B cell (primary cell): ENCODE results near the gene PKNOX2. TPM values are rescaled to one million over a fixed set of nuclear protein-coding genes. Genes with fewer than 3 reads are reported as not detected.

Source experiments
- ATAC-seq: fragments of 200-7000 bp; cut with Tn5 transposase; one replicate; pipeline ENCODE4 v1.10.0; 2021; ENCODE audit warnings: low read depth, mild to moderate bottlenecking, moderate number of reproducible peaks, moderate library complexity
- CTCF ChIA-PET: fragments of 350-600 bp; sonication (Branson Sonifier 250); formaldehyde crosslinking; loops from one replicate; lab custom pipeline; 2021; ENCODE audit warnings: antibody characterized with exemption, inconsistent platforms; lab: Charles Lee
- POLR2A ChIA-PET: fragments of 350-600 bp; sonication (Branson Sonifier 250); formaldehyde crosslinking; loops from one replicate; lab custom pipeline; 2021; ENCODE audit warnings: antibody characterized with exemption; lab: Charles Lee
- DNase-seq: peaks from one replicate; pipeline ENCODE4 v3.0.0; 2013
- H2AFZ ChIP-seq: 2 replicates; pipeline ENCODE4 v1.6.1; 2012; ENCODE audit warnings: mild to moderate bottlenecking, low read depth, low read length; ENCODE audit not compliant: insufficient read depth, poor library complexity, severe bottlenecking
- H3K27ac ChIP-seq, 2 donors: 1 replicate in 1 of 2; 2 replicates in 1 of 2; pipeline ENCODE4 v1.5.1; 2012 to 2013; ENCODE audit warnings: low read length in 2 of 2, mild to moderate bottlenecking in 2 of 2, moderate library complexity in 1 of 2
- H3K27me3 ChIP-seq, 4 experiments: fragments of 200-600 bp in 1 of 4; sonication (generic) in 1 of 4; replicated peaks in 1 of 4; 1 replicate in 2 of 4; 2 replicates in 2 of 4; pipeline versions ENCODE4 v1.6.1 to v1.7.0; 2013 to 2016; ENCODE audit warnings: low read length in 3 of 4, mild to moderate bottlenecking in 2 of 4, mixed read lengths in 1 of 4, moderate library complexity in 1 of 4; ENCODE audit not compliant: insufficient read depth in 4 of 4, control insufficient read depth in 3 of 4; ENCODE audit errors: control extremely low read depth in 1 of 4
- H3K36me3 ChIP-seq, 2 experiments: replicated peaks in 1 of 2; 1 replicate in 1 of 2; 2 replicates in 1 of 2; pipeline versions ENCODE4 v1.6.1 to v1.7.1; 2013; ENCODE audit warnings: low read length in 1 of 2; ENCODE audit not compliant: insufficient read depth in 2 of 2, control insufficient read depth in 1 of 2; ENCODE audit errors: control extremely low read depth in 1 of 2, extremely low read depth in 1 of 2
- H3K4me1 ChIP-seq, 2 donors: fragments of 200-600 bp in 1 of 2; sonication (generic) in 1 of 2; 1 replicate in 1 of 2; 2 replicates in 1 of 2; pipeline versions ENCODE4 v1.5.1 to v1.6.1; 2013 to 2017; ENCODE audit warnings: low read length in 2 of 2; ENCODE audit not compliant: control insufficient read depth in 2 of 2, insufficient read depth in 2 of 2
- H3K4me2 ChIP-seq: replicated peaks from 2 replicates; pipeline ENCODE3; 2012; ENCODE audit warnings: mild to moderate bottlenecking, low read depth, low read length; ENCODE audit not compliant: poor library complexity, severe bottlenecking
- H3K4me3 ChIP-seq, 5 experiments: fragments of 200-600 bp in 1 of 5; sonication (generic) in 1 of 5; 1 replicate in 3 of 5; 2 replicates in 2 of 5; pipeline versions ENCODE4 v1.5.1 to v1.7.0; 2011 to 2016; ENCODE audit warnings: low read length in 4 of 5, mild to moderate bottlenecking in 4 of 5, low read depth in 2 of 5, control low read depth in 1 of 5, moderate library complexity in 1 of 5; ENCODE audit not compliant: insufficient read depth in 1 of 5; ENCODE audit errors: control extremely low read depth in 1 of 5, extremely low read depth in 1 of 5
- H3K79me2 ChIP-seq: fragments of 200-600 bp; sonication (generic); one replicate; pipeline ENCODE4 v1.6.0; 2016; ENCODE audit warnings: low read length; ENCODE audit not compliant: control insufficient read depth, insufficient read depth
- H3K9ac ChIP-seq: fragments of 200-600 bp; sonication (generic); 2 replicates; pipeline ENCODE4 v1.6.1; 2017; ENCODE audit warnings: mild to moderate bottlenecking, low read length, moderate library complexity
- H3K9me3 ChIP-seq, 3 donors: one replicate each; pipeline versions ENCODE4 v1.6.1 to v1.7.1; 2013; ENCODE audit warnings: low read length in 2 of 3; ENCODE audit not compliant: control insufficient read depth in 2 of 3, insufficient read depth in 1 of 3; ENCODE audit errors: control extremely low read depth in 1 of 3
- H4K20me1 ChIP-seq: 2 replicates; pipeline ENCODE4 v1.6.0; 2012; ENCODE audit warnings: mild to moderate bottlenecking, low read length; ENCODE audit not compliant: insufficient read depth, control insufficient read depth, poor library complexity, severe bottlenecking
- H3K27ac Mint-ChIP-seq: one replicate; pipeline ENCODE4 v1.8.0; 2021; ENCODE audit warnings: mixed read lengths
- H3K27me3 Mint-ChIP-seq: one replicate; pipeline ENCODE4 v1.8.0; 2021; ENCODE audit warnings: mixed read lengths
- H3K4me1 Mint-ChIP-seq: one replicate; pipeline ENCODE4 v1.8.0; 2021; ENCODE audit warnings: mixed read lengths
- H3K4me3 Mint-ChIP-seq: one replicate; pipeline ENCODE4 v1.8.0; 2021; ENCODE audit warnings: mixed read lengths
- H3K9me3 Mint-ChIP-seq: one replicate; pipeline ENCODE4 v1.8.0; 2022; ENCODE audit warnings: mixed read lengths; ENCODE audit not compliant: insufficient read depth
- EZH2 ChIP-seq: IDR thresholded peaks from 2 replicates; pipeline ENCODE4 v1.6.1; 2012; ENCODE audit warnings: borderline replicate concordance, low read depth, mild to moderate bottlenecking, moderate library complexity, low read length; ENCODE audit not compliant: insufficient read depth, poor library complexity, severe bottlenecking
- WGBS: methylation state at CpG from one replicate; pipeline ENCODE4 v1.1.5; 2013; ENCODE audit warnings: missing lambda C conversion rate; ENCODE audit not compliant: insufficient coverage; 5-methylcytosine and 5-hydroxymethylcytosine counted together
- intact Hi-C: fragments of 100-400 bp; cut with micrococcal nuclease; formaldehyde crosslinking; loops from one replicate; pipeline ENCODE4 v1.10.0; 2022
- polyA plus RNA-seq: library from polyadenylated mRNA; depleted of rRNA; stranded (reverse); fragments of >200 nt; gene quantifications from 2 replicates; pipeline ENCODE4 v1.2.3, GENCODE V29; 2012
- total RNA-seq, 2 donors: library from RNA; stranded (reverse); fragments of 120-200 nt in 1 of 2; gene quantifications; 1 replicate in 1 of 2; 2 replicates in 1 of 2; pipeline versions ENCODE4 v1.2.3 to v1.2.4, GENCODE V29; 2013 to 2022
- TF ChIP-seq, protein P1 (sequence below): fragments of 200-600 bp; IDR thresholded peaks from one replicate; pipeline ENCODE4 v1.8.0; 2022; ENCODE audit warnings: antibody characterized with exemption, mild to moderate bottlenecking

Gene PKNOX2
- total and polyA plus RNA-seq, 2 donors (not counting 1 experiment from before 2014, with no cell fraction given), result not detected

DNA sequence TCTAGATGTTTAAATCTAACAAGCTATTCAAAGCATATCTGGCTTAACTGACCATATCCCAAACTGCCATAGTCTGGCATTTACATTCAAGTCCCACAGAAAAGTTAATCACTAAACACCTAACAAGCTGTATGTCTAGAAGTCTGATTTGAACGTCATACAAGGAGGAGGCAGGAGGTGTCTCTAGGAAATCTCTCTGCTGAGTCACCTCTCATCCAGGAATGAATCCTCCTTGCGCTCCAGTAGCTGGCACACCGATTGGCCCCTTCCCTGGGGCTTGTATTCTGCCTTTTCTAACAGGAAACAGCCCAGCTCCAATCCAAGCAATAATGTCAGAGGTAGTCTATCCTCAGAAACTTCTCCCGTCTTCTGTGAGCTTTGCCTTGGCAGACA is 299.7 kb downstream of the PKNOX2 start:
- H3K4me3 Mint-ChIP-seq, result no peak overlapping the region
- POLR2A ChIA-PET, result no interaction called here
- WGBS, result 92% methylated on average over 3 of the region's 4 CpGs

DNA sequence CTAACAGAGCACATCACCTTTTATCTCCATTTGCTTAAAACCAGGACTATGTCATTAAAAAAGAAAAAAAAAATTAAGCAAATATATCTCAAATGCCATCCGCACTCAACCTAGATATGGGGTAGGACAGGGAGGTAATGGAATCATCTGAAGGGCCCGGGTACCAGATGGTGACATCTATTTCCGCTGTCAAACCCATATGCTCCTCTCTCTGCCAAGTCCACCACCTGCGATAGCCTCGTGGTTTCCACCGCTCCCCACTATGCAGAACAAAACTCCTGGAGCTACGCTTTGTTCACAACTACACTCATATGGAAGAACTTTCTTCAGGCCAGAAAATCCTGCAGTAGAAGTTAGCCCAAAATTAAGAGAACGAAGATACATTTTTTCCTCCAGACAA is 300.1 kb downstream of the PKNOX2 start:
- Histone ChIP-seq H3K27ac (no peak overlapping the region), H3K27me3 (peaks cover 0 to 8% (median 2%) of the 10 kb centered on the region in 4 experiments), H3K4me3 (no peak overlapping the region), H3K9ac (no peak overlapping the region), H2AFZ (no peak overlapping the region), H3K79me2 (no peaks in the 10 kb centered on the region), H3K36me3 (no peaks in the 10 kb centered on the region), H4K20me1 (no peaks in the 10 kb centered on the region), H3K9me3 (peaks cover 0 to 3% (median 0%) of the 10 kb centered on the region in 3 donors), H3K4me1 (no peaks in the 10 kb centered on the region), H3K4me2 (no peak overlapping the region)
- POLR2A ChIA-PET, result no interaction called here
- no peaks in the 10 kb centered on the region for H3K4me1 Mint-ChIP-seq
- CTCF ChIA-PET, result no interaction called here
- no peak overlapping the region for H3K4me3 Mint-ChIP-seq
- H3K9me3 Mint-ChIP-seq, result no peaks in the 10 kb centered on the region
- DNase-seq (no peak), ATAC-seq (no peak)
- intact Hi-C loops, result no loop called here
- H3K27me3 Mint-ChIP-seq, result peaks cover 20% of the 10 kb centered on the region
- no peak overlapping the region for H3K27ac Mint-ChIP-seq
- TF ChIP-seq EZH2, result no peak
- TF ChIP-seq, protein P1, sequence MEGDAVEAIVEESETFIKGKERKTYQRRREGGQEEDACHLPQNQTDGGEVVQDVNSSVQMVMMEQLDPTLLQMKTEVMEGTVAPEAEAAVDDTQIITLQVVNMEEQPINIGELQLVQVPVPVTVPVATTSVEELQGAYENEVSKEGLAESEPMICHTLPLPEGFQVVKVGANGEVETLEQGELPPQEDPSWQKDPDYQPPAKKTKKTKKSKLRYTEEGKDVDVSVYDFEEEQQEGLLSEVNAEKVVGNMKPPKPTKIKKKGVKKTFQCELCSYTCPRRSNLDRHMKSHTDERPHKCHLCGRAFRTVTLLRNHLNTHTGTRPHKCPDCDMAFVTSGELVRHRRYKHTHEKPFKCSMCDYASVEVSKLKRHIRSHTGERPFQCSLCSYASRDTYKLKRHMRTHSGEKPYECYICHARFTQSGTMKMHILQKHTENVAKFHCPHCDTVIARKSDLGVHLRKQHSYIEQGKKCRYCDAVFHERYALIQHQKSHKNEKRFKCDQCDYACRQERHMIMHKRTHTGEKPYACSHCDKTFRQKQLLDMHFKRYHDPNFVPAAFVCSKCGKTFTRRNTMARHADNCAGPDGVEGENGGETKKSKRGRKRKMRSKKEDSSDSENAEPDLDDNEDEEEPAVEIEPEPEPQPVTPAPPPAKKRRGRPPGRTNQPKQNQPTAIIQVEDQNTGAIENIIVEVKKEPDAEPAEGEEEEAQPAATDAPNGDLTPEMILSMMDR, result no peak
- WGBS, result 81% methylated on average over 4 of the region's 8 CpGs

More for the DNA sequence above, 299.7 kb downstream of the PKNOX2 start:
- no peak overlapping the region for H3K9ac ChIP-seq
- H4K20me1 ChIP-seq, result no peaks in the 10 kb centered on the region
- H3K4me1 ChIP-seq, result no peaks in the 10 kb centered on the region
- no peak overlapping the region for H3K4me3 ChIP-seq
- no peaks in the 10 kb centered on the region for H3K36me3 ChIP-seq
- peaks cover 0 to 3% (median 0%) of the 10 kb centered on the region in 3 donors for H3K9me3 ChIP-seq
- H3K79me2 ChIP-seq, result no peaks in the 10 kb centered on the region
- no peak overlapping the region for H3K4me2 ChIP-seq
- Mint-ChIP-seq H3K4me1 (no peaks in the 10 kb centered on the region), H3K27ac (no peak overlapping the region), H3K9me3 (no peaks in the 10 kb centered on the region), H3K27me3 (peaks cover 20% of the 10 kb centered on the region)
- no peak for TF ChIP-seq EZH2
- TF ChIP-seq, protein P1, result no peak
- H3K27me3 ChIP-seq, result peaks cover 0 to 8% (median 2%) of the 10 kb centered on the region in 4 experiments
- H2AFZ ChIP-seq, result no peak overlapping the region
- ATAC-seq (no peak), DNase-seq (no peak)
- intact Hi-C loops, result no loop called here
- no peak overlapping the region for H3K27ac ChIP-seq
- CTCF ChIA-PET, result interaction anchor here (1.5 kb wide), 1 partner anchor 11 kb away, joined by 7 read pairs; no protein-coding TSS in a partner anchor
